Adrenal gland (tissue), 12 donors: ENCODE data around the gene PIP5KL1. TPM values are rescaled to one million over a fixed set of nuclear protein-coding genes. Genes with fewer than 3 reads are reported as not detected.

Experiments
- DNase-seq, 7 donors: peaks; one replicate each; pipeline ENCODE4 v3.0.0-alpha.2; 2019 to 2020
- H3K27ac ChIP-seq, 5 donors: fragments of 200-600 bp; sonication (generic) in 4 of 5; 1 replicate in 3 of 5; 2 replicates in 2 of 5; pipeline versions ENCODE4 v1.5.1 to v1.8.0; 2016 to 2020; ENCODE audit warnings: mild to moderate bottlenecking in 1 of 5
- H3K27me3 ChIP-seq: fragments of 200-600 bp; 2 replicates; pipeline ENCODE4 v1.8.0; 2021
- H3K36me3 ChIP-seq, 2 donors: fragments of 200-600 bp; replicated peaks in 1 of 2; 1 replicate in 1 of 2; 2 replicates in 1 of 2; pipeline versions ENCODE4 v1.5.1 to v1.8.0; 2018 to 2022
- H3K4me1 ChIP-seq, 2 donors: fragments of 200-600 bp; replicated peaks in 1 of 2; 1 replicate in 1 of 2; 2 replicates in 1 of 2; pipeline versions ENCODE4 v1.5.1 to v1.8.0; 2018 to 2021
- H3K4me3 ChIP-seq, 4 donors: fragments of 200-600 bp; sonication (generic) in 3 of 4; one replicate each; pipeline ENCODE4 v1.5.1; 2016 to 2018
- H3K9me3 ChIP-seq, 3 donors: fragments of 200-600 bp; sonication (generic) in 1 of 3; replicated peaks in 1 of 3; 1 replicate in 2 of 3; 2 replicates in 1 of 3; pipeline versions ENCODE4 v1.5.1 to v1.8.0; 2016 to 2021
- CTCF ChIP-seq, 6 experiments: fragments of 450-650 bp in 4 of 6; fragments of 200-600 bp in 2 of 6; sonication (generic) in 1 of 6; IDR thresholded peaks; 1 replicate in 5 of 6; 2 replicates in 1 of 6; pipeline versions ENCODE4 v1.5.1 to v1.8.0; 2016 to 2021; ENCODE audit warnings: antibody characterized with exemption in 6 of 6, mild to moderate bottlenecking in 2 of 6, moderate library complexity in 1 of 6
- POLR2A ChIP-seq, 2 donors: fragments of 450-650 bp; IDR thresholded peaks; one replicate each; pipeline ENCODE4 v1.6.1; 2017; ENCODE audit warnings: antibody characterized with exemption in 2 of 2, mild to moderate bottlenecking in 2 of 2, moderate library complexity in 1 of 2
- WGBS, 4 donors: extraction: QIAGEN DNeasy Blood & Tissue Kit in 2 of 4; methylation state at CpG; one replicate each; pipeline versions ENCODE4 v1.1.5 to v1.1.7; 2013 to 2017; 5-methylcytosine and 5-hydroxymethylcytosine counted together
- intact Hi-C, 2 donors: fragments of 100-400 bp; cut with DNase I; formaldehyde crosslinking; loops; one replicate each; pipeline versions ENCODE4 v1.14.1 to v1.15.0; 2022 to 2023
- polyA plus RNA-seq, 3 donors: library from polyadenylated mRNA; stranded (reverse); fragments of 200-250 nt in 2 of 3; fragments of 350-450 nt in 1 of 3; fragmentation: Illumina TruSeq in 1 of 3; extraction: RNeasy Lipid Tissue Mini Kit (QIAGEN cat#74804) in 1 of 3; gene quantifications; one replicate each; pipeline ENCODE4 v1.2.3, GENCODE V29; 2013 to 2014
- total RNA-seq, 9 donors: library from RNA; depleted of rRNA in 4 of 9; stranded (reverse); fragments of >200 nt in 4 of 9; fragments of 120-200 nt in 1 of 9; fragmentation: NEBNext Ultra II Directional in 1 of 9; extraction: Animal tissue kit (Norgen Biotek cat#: 25700) in 1 of 9; gene quantifications; one replicate each; pipeline versions ENCODE4 v1.1.0 to v1.2.4, GENCODE V29; 2013 to 2023
- donor health status: healthy with polysubstance abuse.
- donor health status: Bipolar disorder and iron deficiency.
- donor health status: DM: yes; HTN: yes; CAD: no.
- donor health status: DM: no; HTN: no; CAD: no.
- donor health status: DM: no; HTN: no; CAD: no.
- donor health status: DM: yes; HTN: yes; CAD: no.

The PIP5KL1 gene
- total and polyA plus RNA-seq, 12 donors, result 0.19 to 2.3 (median 0.83) TPM; not detected in 3

GRCh38 chr9:127903557-127904475 lies 26.8 kb downstream of the PIP5KL1 start:
- WGBS, 4 donors, result 45 to 67% (median 53%) methylated on average over 9 to 17 of the region's 17 CpGs
- no peak for TF ChIP-seq POLR2A (IDR thresholded peaks at IDR 0.05)
- TF ChIP-seq CTCF (IDR thresholded peaks at IDR 0.05), result no peak
- Histone ChIP-seq H3K36me3 (peaks cover 0 to 9% of the 10 kb centered on the region in 2 donors), H3K9me3 (no peaks in the 10 kb centered on the region), H3K4me3 (no peak overlapping the region), H3K4me1 (peaks cover 13 to 50% of the 10 kb centered on the region in 2 donors), H3K27me3 (no peaks in the 10 kb centered on the region), H3K27ac (peak overlapping the region in 4 of 5 donors; percentile 14 to 88 (median 60))
- intact Hi-C loops, result no loop called here
- peak in 6 of 7 donors; percentile 64 to 86 (median 73) for DNase-seq

- WGBS, 4 donors, result 0 to 1% (median 1%) methylated on average over 9 to 88 of the region's 89 CpGs
- TF ChIP-seq POLR2A (IDR thresholded peaks at IDR 0.05) (peak in 1 of 2 donors; percentile 32), CTCF (IDR thresholded peaks at IDR 0.05) (no peak)
- peaks cover 7 to 44% of the 10 kb centered on the region in 2 donors for H3K4me1 ChIP-seq
Observed at GRCh38 chr9:127899128-127899943, 31.2 kb downstream of the PIP5KL1 start, which contains the start of gene ST6GALNAC6. Gene ST6GALNAC6, minus strand, starts transcription at chr9:127899603. Its CDS starts 1,622 bp downstream, at chr9:127897981.

GRCh38 chr9:127898433-127899127 lies 32.0 kb downstream of the PIP5KL1 start:
- Histone ChIP-seq H3K27me3 (no peaks in the 10 kb centered on the region), H3K36me3 (peaks cover 0 to 26% of the 10 kb centered on the region in 2 donors), H3K4me1 (peaks cover 7 to 37% of the 10 kb centered on the region in 2 donors), H3K9me3 (no peaks in the 10 kb centered on the region), H3K27ac (peak overlapping the region; percentile 65 to 91 (median 87)), H3K4me3 (peak overlapping the region; percentile 65 to 94 (median 72))
- peak; percentile 57 to 90 (median 78) for DNase-seq
- intact Hi-C loops, result no loop called here
- 5 to 11% (median 9%) methylated on average over 5 to 31 of the region's 32 CpGs for WGBS, 4 donors
- TF ChIP-seq CTCF (IDR thresholded peaks at IDR 0.05) (no peak), POLR2A (IDR thresholded peaks at IDR 0.05) (peak in 1 of 2 donors; percentile 35)

More at GRCh38 chr9:127899128-127899943, 31.2 kb downstream of the PIP5KL1 start, which contains the start of gene ST6GALNAC6:
- Histone ChIP-seq H3K27me3 (no peaks in the 10 kb centered on the region), H3K4me3 (peak within 1 kb of the TSS; percentile 65 to 94 (median 72)), H3K36me3 (peaks cover 0 to 18% of the 10 kb centered on the region in 2 donors), H3K9me3 (no peaks in the 10 kb centered on the region), H3K27ac (peak within 1 kb of the TSS; percentile 65 to 91 (median 87))
- DNase-seq, result peak in 5 of 7 donors; percentile 54 to 80 (median 62)
- intact Hi-C loops, result no loop called here
